Fibroblast of villous mesenchyme (primary cell): Measurements from ENCODE around the gene TUBA3C. TPM values are rescaled to one million over a fixed set of nuclear protein-coding genes. Genes with fewer than 3 reads are reported as not detected.

Source experiments
- DNase-seq: peaks from one replicate; pipeline ENCODE4 v3.0.0-alpha.2; 2010; ENCODE audit warnings: low read depth
- H3K4me3 ChIP-seq: 2 replicates; pipeline ENCODE4 v1.5.1; 2011; ENCODE audit warnings: low read depth, mild to moderate bottlenecking, low read length
- CTCF ChIP-seq: IDR thresholded peaks from 2 replicates; pipeline ENCODE4 v1.5.1; 2012; ENCODE audit warnings: low read depth, mild to moderate bottlenecking, low read length; ENCODE audit not compliant: insufficient read depth
- total RNA-seq: library from RNA; depleted of rRNA; stranded (reverse); fragments of >200 nt; gene quantifications from 2 replicates; pipeline ENCODE4 v1.2.3, GENCODE V29; 2012

The TUBA3C gene
- total RNA-seq, 1 donor, result not detected

- no peak for TF ChIP-seq CTCF
Measured at GRCh38 chr13:19155321-19155861, 26.2 kb downstream of the TUBA3C start.

GRCh38 chr13:19154843-19155242, 26.8 kb downstream of the TUBA3C start:
- DNase-seq, result no peak
- no peak overlapping the region for H3K4me3 ChIP-seq
- TF ChIP-seq CTCF, result no peak

More at GRCh38 chr13:19155321-19155861, 26.2 kb downstream of the TUBA3C start:
- no peak overlapping the region for H3K4me3 ChIP-seq
- no peak for DNase-seq

GRCh38 chr13:19153782-19154450, 27.7 kb downstream of the TUBA3C start:
- no peak overlapping the region for H3K4me3 ChIP-seq
- TF ChIP-seq CTCF, result no peak
- no peak for DNase-seq

GRCh38 chr13:19152403-19152802, 29.2 kb downstream of the TUBA3C start:
- DNase-seq, result no peak
- no peak for TF ChIP-seq CTCF
- no peak overlapping the region for H3K4me3 ChIP-seq

- DNase-seq, result no peak
Measured at GRCh38 chr13:19151581-19152263, 29.9 kb downstream of the TUBA3C start.

GRCh38 chr13:19150712-19151228, 30.9 kb downstream of the TUBA3C start:
- no peak for TF ChIP-seq CTCF
- no peak overlapping the region for H3K4me3 ChIP-seq
- no peak for DNase-seq

More at GRCh38 chr13:19151581-19152263, 29.9 kb downstream of the TUBA3C start:
- no peak overlapping the region for H3K4me3 ChIP-seq
- TF ChIP-seq CTCF, result no peak
